ENCODE data around the gene LIPJ.

DNA sequence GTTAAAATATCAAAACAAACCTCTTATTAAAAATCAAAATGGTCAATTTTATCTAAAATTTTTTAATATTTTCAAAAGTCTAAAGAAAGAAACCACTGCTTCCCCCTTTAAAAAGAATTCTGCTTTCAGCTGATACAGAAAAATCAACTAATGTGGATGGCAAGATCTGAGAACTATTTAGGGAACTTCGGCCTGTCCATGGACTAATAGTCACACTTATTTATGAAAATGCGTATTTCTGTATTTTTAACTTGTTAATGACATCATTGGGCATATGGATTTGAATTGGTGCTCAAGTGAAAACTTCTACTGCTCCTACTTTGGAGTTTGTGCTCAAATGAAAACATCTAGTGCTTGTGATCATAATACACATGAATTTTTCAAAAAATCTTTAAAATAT is 35.3 kb upstream of the LIPJ start:
- TF ChIP-seq NR3C1 (CRISPR knock-in tag; conservative IDR thresholded peaks at IDR 0.05; ENCODE audit: low read depth) (no peak), ZNF138 (CRISPR knock-in tag; conservative IDR thresholded peaks at IDR 0.05) (no peak), ATF1 (CRISPR knock-in tag; IDR thresholded peaks at IDR 0.05) (no peak), TEAD4 (CRISPR knock-in tag; IDR thresholded peaks at IDR 0.05) (no peak), CBFB (CRISPR knock-in tag; IDR thresholded peaks at IDR 0.05; ENCODE audit: low read depth) (no peak), ELF4 (CRISPR knock-in tag; IDR thresholded peaks at IDR 0.05; ENCODE audit: low read depth) (no peak), RELA (CRISPR knock-in tag; IDR thresholded peaks at IDR 0.05; ENCODE audit: borderline replicate concordance) (no peak), SMAD3 (CRISPR knock-in tag; IDR thresholded peaks at IDR 0.05; ENCODE audit: borderline replicate concordance) (no peak), NR2C2 (CRISPR knock-in tag; IDR thresholded peaks at IDR 0.05) (no peak)
- TF ChIP-seq, protein P1, sequence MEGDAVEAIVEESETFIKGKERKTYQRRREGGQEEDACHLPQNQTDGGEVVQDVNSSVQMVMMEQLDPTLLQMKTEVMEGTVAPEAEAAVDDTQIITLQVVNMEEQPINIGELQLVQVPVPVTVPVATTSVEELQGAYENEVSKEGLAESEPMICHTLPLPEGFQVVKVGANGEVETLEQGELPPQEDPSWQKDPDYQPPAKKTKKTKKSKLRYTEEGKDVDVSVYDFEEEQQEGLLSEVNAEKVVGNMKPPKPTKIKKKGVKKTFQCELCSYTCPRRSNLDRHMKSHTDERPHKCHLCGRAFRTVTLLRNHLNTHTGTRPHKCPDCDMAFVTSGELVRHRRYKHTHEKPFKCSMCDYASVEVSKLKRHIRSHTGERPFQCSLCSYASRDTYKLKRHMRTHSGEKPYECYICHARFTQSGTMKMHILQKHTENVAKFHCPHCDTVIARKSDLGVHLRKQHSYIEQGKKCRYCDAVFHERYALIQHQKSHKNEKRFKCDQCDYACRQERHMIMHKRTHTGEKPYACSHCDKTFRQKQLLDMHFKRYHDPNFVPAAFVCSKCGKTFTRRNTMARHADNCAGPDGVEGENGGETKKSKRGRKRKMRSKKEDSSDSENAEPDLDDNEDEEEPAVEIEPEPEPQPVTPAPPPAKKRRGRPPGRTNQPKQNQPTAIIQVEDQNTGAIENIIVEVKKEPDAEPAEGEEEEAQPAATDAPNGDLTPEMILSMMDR (IDR thresholded peaks at IDR 0.05): no peak
- TF ChIP-seq, protein P2, sequence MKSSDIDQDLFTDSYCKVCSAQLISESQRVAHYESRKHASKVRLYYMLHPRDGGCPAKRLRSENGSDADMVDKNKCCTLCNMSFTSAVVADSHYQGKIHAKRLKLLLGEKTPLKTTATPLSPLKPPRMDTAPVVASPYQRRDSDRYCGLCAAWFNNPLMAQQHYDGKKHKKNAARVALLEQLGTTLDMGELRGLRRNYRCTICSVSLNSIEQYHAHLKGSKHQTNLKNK (CRISPR knock-in tag; IDR thresholded peaks at IDR 0.05): no peak
- TF ChIP-seq, protein P3, sequence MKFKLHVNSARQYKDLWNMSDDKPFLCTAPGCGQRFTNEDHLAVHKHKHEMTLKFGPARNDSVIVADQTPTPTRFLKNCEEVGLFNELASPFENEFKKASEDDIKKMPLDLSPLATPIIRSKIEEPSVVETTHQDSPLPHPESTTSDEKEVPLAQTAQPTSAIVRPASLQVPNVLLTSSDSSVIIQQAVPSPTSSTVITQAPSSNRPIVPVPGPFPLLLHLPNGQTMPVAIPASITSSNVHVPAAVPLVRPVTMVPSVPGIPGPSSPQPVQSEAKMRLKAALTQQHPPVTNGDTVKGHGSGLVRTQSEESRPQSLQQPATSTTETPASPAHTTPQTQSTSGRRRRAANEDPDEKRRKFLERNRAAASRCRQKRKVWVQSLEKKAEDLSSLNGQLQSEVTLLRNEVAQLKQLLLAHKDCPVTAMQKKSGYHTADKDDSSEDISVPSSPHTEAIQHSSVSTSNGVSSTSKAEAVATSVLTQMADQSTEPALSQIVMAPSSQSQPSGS (CRISPR knock-in tag; IDR thresholded peaks at IDR 0.05; ENCODE audit: borderline replicate concordance, low read depth): no peak
- TF ChIP-seq, protein P4, sequence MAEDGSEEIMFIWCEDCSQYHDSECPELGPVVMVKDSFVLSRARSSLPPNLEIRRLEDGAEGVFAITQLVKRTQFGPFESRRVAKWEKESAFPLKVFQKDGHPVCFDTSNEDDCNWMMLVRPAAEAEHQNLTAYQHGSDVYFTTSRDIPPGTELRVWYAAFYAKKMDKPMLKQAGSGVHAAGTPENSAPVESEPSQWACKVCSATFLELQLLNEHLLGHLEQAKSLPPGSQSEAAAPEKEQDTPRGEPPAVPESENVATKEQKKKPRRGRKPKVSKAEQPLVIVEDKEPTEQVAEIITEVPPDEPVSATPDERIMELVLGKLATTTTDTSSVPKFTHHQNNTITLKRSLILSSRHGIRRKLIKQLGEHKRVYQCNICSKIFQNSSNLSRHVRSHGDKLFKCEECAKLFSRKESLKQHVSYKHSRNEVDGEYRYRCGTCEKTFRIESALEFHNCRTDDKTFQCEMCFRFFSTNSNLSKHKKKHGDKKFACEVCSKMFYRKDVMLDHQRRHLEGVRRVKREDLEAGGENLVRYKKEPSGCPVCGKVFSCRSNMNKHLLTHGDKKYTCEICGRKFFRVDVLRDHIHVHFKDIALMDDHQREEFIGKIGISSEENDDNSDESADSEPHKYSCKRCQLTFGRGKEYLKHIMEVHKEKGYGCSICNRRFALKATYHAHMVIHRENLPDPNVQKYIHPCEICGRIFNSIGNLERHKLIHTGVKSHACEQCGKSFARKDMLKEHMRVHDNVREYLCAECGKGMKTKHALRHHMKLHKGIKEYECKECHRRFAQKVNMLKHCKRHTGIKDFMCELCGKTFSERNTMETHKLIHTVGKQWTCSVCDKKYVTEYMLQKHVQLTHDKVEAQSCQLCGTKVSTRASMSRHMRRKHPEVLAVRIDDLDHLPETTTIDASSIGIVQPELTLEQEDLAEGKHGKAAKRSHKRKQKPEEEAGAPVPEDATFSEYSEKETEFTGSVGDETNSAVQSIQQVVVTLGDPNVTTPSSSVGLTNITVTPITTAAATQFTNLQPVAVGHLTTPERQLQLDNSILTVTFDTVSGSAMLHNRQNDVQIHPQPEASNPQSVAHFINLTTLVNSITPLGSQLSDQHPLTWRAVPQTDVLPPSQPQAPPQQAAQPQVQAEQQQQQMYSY (CRISPR knock-in tag; IDR thresholded peaks at IDR 0.05): no peak
- TF ChIP-seq, protein P5, sequence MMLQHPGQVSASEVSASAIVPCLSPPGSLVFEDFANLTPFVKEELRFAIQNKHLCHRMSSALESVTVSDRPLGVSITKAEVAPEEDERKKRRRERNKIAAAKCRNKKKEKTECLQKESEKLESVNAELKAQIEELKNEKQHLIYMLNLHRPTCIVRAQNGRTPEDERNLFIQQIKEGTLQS (CRISPR knock-in tag; conservative IDR thresholded peaks at IDR 0.05): no peak
